ENCODE measurements around the gene NEK10. TPM values are rescaled to one million over a fixed set of nuclear protein-coding genes. Genes with fewer than 3 reads are reported as not detected.
A peak's percentile ranks its signal among the peaks of the same experiment; 100 is the strongest.

NEK10 gene
- total and polyA plus RNA-seq, 2 of the 13 experiments (the other 11 are each of a cell fraction or from before 2014, with no cell fraction given), result 2.8 to 14.2 TPM

- TF ChIP-seq PLSCR1 (CRISPR knock-in tag; IDR thresholded peaks at IDR 0.05; ENCODE audit: borderline replicate concordance), result no peak
- TF ChIP-seq U2AF1 (optimal IDR thresholded peaks at IDR 0.05; ENCODE audit: low read depth, low read length), result no peak
- no peak for TF ChIP-seq ZFAT (CRISPR knock-in tag; conservative IDR thresholded peaks at IDR 0.05)
- no peak for TF ChIP-seq MTA3 (CRISPR knock-in tag; IDR thresholded peaks at IDR 0.05)
- TF ChIP-seq SMYD3 (CRISPR knock-in tag; IDR thresholded peaks at IDR 0.05), result no peak
- TF ChIP-seq CREBL2 (CRISPR knock-in tag; IDR thresholded peaks at IDR 0.05; ENCODE audit: borderline replicate concordance), result no peak
- TF ChIP-seq SIN3A (IDR thresholded peaks at IDR 0.05; ENCODE audit: borderline replicate concordance, low read depth, low read length), result peak; percentile 99
- TF ChIP-seq CSRNP2 (CRISPR knock-in tag; conservative IDR thresholded peaks at IDR 0.05; ENCODE audit: low read depth), result no peak
- no peak for TF ChIP-seq HMG20A (CRISPR knock-in tag; IDR thresholded peaks at IDR 0.05; ENCODE audit: borderline replicate concordance)
- 0 out of 2 replicates have a peak, but pooled peaks have one; percentile 65 for TF ChIP-seq ZBTB44 (CRISPR knock-in tag; IDR thresholded peaks at IDR 0.05)
- TF ChIP-seq ZNF225 (CRISPR knock-in tag; IDR thresholded peaks at IDR 0.05), result no peak; the same call in 1 of the 2 replicates
- 0 out of 2 replicates have a peak, but pooled peaks have one; percentile 30 for TF ChIP-seq ZFX (CRISPR knock-in tag; IDR thresholded peaks at IDR 0.05; ENCODE audit: low read depth)
- TF ChIP-seq PCBP1 (IDR thresholded peaks at IDR 0.05; ENCODE audit: borderline replicate concordance, low read depth, low read length), result no peak
- TF ChIP-seq TCF12 (IDR thresholded peaks at IDR 0.05), result no peak
- TF ChIP-seq TCF12 (CRISPR knock-in tag; IDR thresholded peaks at IDR 0.05), result no peak
- TF ChIP-seq ZNF670 (CRISPR knock-in tag; IDR thresholded peaks at IDR 0.05; ENCODE audit: borderline replicate concordance), result no peak
- TF ChIP-seq ZBTB14 (CRISPR knock-in tag; IDR thresholded peaks at IDR 0.05), result 0 out of 2 replicates have a peak, but pooled peaks have one; percentile 21
- no peak for TF ChIP-seq ZBTB42 (CRISPR knock-in tag; IDR thresholded peaks at IDR 0.05)
- TF ChIP-seq ZNF24 (IDR thresholded peaks at IDR 0.05), result no peak
- TF ChIP-seq TRAFD1 (CRISPR knock-in tag; IDR thresholded peaks at IDR 0.05; ENCODE audit: borderline replicate concordance), result no peak
- TF ChIP-seq ZBTB43 (CRISPR knock-in tag; conservative IDR thresholded peaks at IDR 0.05), result no peak
These were observed at the start of gene NEK10 (continued) for GRCh38 chr3:27368831-27369607.

All from HepG2 (cell line).